GM12872 (cell line): Measurements from ENCODE around the gene FBF1.

ENCODE experiments used
- TF ChIP-seq, protein P1 (sequence below): IDR thresholded peaks from 3 replicates; pipeline ENCODE4 v1.5.1; 2011; ENCODE audit warnings: low read depth, mild to moderate bottlenecking, low read length, moderate library complexity; ENCODE audit not compliant: insufficient read depth

FBF1 gene

GRCh38 chr17:75869282-75870141, 71.3 kb downstream of the FBF1 start:
- TF ChIP-seq, protein P1, sequence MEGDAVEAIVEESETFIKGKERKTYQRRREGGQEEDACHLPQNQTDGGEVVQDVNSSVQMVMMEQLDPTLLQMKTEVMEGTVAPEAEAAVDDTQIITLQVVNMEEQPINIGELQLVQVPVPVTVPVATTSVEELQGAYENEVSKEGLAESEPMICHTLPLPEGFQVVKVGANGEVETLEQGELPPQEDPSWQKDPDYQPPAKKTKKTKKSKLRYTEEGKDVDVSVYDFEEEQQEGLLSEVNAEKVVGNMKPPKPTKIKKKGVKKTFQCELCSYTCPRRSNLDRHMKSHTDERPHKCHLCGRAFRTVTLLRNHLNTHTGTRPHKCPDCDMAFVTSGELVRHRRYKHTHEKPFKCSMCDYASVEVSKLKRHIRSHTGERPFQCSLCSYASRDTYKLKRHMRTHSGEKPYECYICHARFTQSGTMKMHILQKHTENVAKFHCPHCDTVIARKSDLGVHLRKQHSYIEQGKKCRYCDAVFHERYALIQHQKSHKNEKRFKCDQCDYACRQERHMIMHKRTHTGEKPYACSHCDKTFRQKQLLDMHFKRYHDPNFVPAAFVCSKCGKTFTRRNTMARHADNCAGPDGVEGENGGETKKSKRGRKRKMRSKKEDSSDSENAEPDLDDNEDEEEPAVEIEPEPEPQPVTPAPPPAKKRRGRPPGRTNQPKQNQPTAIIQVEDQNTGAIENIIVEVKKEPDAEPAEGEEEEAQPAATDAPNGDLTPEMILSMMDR = no peak

DNA sequence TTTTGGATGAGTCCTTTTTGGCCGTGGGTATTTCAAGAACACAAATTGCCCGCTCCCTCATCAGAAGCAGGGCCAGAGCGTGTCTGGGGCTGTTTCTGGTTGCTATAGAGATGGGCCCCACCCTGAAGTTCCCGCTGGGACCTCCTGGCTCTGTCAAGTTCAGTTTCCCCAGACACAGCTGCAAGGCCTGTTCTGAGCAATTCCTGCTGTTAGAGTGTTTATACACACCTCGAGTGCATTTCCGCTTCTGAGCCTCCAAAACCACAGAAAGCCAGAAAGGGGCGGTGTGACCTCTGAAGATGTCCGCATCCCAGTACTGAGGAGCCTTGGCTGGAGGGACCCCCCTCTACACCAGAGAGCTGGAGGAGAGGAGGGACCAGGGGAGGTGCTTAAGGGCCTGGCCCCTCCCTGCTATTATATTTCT, 76.4 kb downstream of the FBF1 start:
- TF ChIP-seq, protein P1 = no peak

DNA sequence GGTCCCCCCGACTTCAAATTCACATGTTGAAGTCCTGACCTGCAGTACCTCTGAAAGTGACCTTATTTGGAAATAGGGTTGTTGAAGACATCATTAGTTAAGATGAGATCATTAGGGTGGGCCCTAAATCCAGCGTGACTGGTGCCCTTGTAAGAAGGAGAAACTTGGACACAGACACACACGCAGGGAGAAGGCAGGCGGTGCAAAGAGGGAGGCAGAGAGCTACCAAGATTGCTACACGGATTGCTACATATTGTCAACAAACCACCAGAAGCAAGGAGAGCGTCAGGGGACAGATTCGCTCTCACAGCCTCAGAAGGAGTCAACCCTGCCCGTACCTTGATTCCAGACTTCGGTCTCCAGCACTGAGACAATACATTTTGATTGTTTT, 78.9 kb downstream of the FBF1 start:
- TF ChIP-seq, protein P1 = no peak
